ENCODE measurements around the gene PLTP. TPM values are rescaled to one million over a fixed set of nuclear protein-coding genes. Genes with fewer than 3 reads are reported as not detected.
"Not testable (repeated sequence)": the region's sequence is repeated elsewhere in the genome, so short reads cannot be mapped to it uniquely, and the experiment has no call there.

The PLTP gene
- total RNA-seq, 4 donors from 2014 or later: 45.6 to 456 (median 177) TPM

- Histone ChIP-seq H3K36me3 (peaks cover 0 to 28% of the 10 kb centered on the region in 2 donors), H3K4me1 (peaks cover 0 to 44% (median 7%) of the 10 kb centered on the region in 3 donors), H3K27ac (peak within 1 kb of the TSS; percentile 97 to 100 (median 98)), H3K4me3 (peak within 1 kb of the TSS; percentile 72 to 87), H3K27me3 (no peaks in the 10 kb centered on the region), H3K9me3 (no peaks in the 10 kb centered on the region)
- peak; percentile 94 for ATAC-seq
- 0% methylated on average over 5 of the region's 102 CpGs; no CpG with 5 or more reads in 1 of the 2 donors for WGBS, 2 donors (ENCODE audit: low coverage in 1 of 2)
- TF ChIP-seq CTCF (IDR thresholded peaks at IDR 0.05) (peak in 2 of 4 experiments; percentile 12 to 19), EP300 (IDR thresholded peaks at IDR 0.05) (no peak), POLR2AphosphoS5 (IDR thresholded peaks at IDR 0.05) (peak; percentile 100), POLR2A (IDR thresholded peaks at IDR 0.05) (peak; percentile 96 to 98)
Observed at GRCh38 chr20:45934586-45935415, 22.8 kb upstream of the PLTP start, which contains the start of gene PCIF1. PCIF1 (plus strand) TSS chr20:45934683; CDS start chr20:45939000, 4,317 bp downstream.

GRCh38 chr20:45934046-45934585 lies 22.2 kb upstream of the PLTP start:
- TF ChIP-seq CTCF (IDR thresholded peaks at IDR 0.05): no peak
- no peak for TF ChIP-seq POLR2A (IDR thresholded peaks at IDR 0.05)
- no peak for TF ChIP-seq POLR2AphosphoS5 (IDR thresholded peaks at IDR 0.05)
- no peak for TF ChIP-seq EP300 (IDR thresholded peaks at IDR 0.05)
- H3K36me3 ChIP-seq: peaks cover 0 to 21% of the 10 kb centered on the region in 2 donors
- H3K27me3 ChIP-seq: no peaks in the 10 kb centered on the region
- WGBS, 2 donors (ENCODE audit: low coverage in 1 of 2): no CpG with 5 or more reads among the region's 34 CpGs
- peak overlapping the region; percentile 97 to 100 (median 98) for H3K27ac ChIP-seq
- peaks cover 0 to 44% (median 7%) of the 10 kb centered on the region in 3 donors for H3K4me1 ChIP-seq
- H3K9me3 ChIP-seq: no peaks in the 10 kb centered on the region
- peak; percentile 27 for ATAC-seq
- H3K4me3 ChIP-seq: peak overlapping the region; percentile 72 to 87

- peak overlapping the region; percentile 97 to 100 (median 98) for H3K27ac ChIP-seq
- H3K27me3 ChIP-seq: no peaks in the 10 kb centered on the region
- no peaks in the 10 kb centered on the region for H3K9me3 ChIP-seq
- ATAC-seq: no peak
- H3K36me3 ChIP-seq: peaks cover 0 to 15% of the 10 kb centered on the region in 2 donors
- peak in 3 of 4 experiments; percentile 26 to 43 (median 32) for TF ChIP-seq CTCF (IDR thresholded peaks at IDR 0.05)
- TF ChIP-seq POLR2AphosphoS5 (IDR thresholded peaks at IDR 0.05): no peak
- no peak for TF ChIP-seq EP300 (IDR thresholded peaks at IDR 0.05)
- no peak for TF ChIP-seq POLR2A (IDR thresholded peaks at IDR 0.05)
- peaks cover 0 to 41% (median 7%) of the 10 kb centered on the region in 3 donors for H3K4me1 ChIP-seq
- H3K4me3 ChIP-seq: peak overlapping the region; percentile 72 to 87
- WGBS, 2 donors (ENCODE audit: low coverage in 1 of 2): 12 to 69% methylated on average over 5 to 11 of the region's 22 CpGs
Observed at GRCh38 chr20:45933266-45934045, 21.5 kb upstream of the PLTP start.

GRCh38 chr20:45931680-45932079 lies 19.7 kb upstream of the PLTP start:
- ATAC-seq, H3K27me3 ChIP-seq, H3K27ac ChIP-seq, H3K36me3 ChIP-seq, H3K4me3 ChIP-seq, H3K9me3 ChIP-seq: not testable (repeated sequence)
- WGBS, 2 donors (ENCODE audit: low coverage in 1 of 2): 86 to 87% methylated on average over 9 to 10 of the region's 17 CpGs
- H3K4me1 ChIP-seq: peaks cover 0 to 26% (median 7%) of the 10 kb centered on the region in 3 donors

Data from gastroesophageal sphincter (tissue), 4 donors.